PC-9 (cell line): ENCODE results near the gene SNRNP35.

Experiments
- CTCF ChIP-seq: fragments of 200-600 bp; sonication (generic); conservative IDR thresholded peaks from 2 replicates; pipeline ENCODE4 v1.6.1; 2017; ENCODE audit warnings: mixed run types, antibody characterized with exemption, mild to moderate bottlenecking, moderate library complexity
- EZH2 ChIP-seq: fragments of 200-600 bp; sonication (generic); IDR thresholded peaks from 2 replicates; pipeline ENCODE4 v1.8.0; 2017; ENCODE audit warnings: antibody characterized with exemption, low read depth

DNA sequence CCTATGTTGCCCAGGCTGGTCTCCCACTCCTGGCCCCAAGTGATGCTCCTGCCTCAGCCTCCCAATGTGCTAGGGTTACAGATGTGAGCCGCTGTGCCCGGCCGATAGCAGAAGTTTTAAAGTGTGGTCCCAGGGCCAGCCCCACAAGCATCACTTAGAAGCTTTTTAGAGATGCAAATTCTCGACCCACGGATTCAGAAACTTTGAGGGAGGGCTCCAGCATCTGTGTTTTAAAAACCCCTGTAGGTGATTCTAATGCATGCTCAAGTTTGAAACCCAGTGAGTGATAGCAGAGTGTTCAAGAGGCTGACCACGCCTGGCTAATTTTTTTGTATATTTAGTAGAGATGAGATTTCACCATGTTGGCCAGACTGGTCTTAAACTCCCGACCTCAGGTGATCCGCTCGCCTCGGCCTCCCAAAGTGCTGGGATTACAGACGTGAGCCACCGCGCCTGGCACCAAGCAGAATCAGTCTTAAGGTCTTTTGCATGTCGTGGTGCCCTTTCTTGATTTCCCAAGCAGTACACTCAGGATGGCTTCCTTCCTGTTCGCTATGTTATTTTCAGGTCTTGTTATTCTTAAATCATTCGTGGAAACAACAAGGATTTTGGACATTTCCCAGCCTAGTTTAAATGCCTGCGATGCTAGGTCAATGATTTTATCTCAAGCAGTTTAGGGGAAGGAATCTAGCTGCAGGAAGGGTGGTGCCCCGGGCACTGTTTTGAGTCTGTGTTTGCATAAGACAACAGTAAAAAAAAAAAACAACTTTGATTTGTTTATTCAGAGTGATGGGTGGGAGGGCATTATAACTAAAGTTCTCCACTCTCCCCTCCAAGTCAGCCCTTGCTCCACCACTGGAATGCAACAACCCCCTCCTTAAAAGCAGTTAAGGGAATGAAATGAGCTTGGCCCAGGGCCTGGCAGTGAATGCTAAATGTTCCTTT is 12.3 kb upstream of the SNRNP35 start:
- no peak for TF ChIP-seq CTCF
- no peak for TF ChIP-seq EZH2
